ENCODE measurements around the gene IMMP2L.

IMMP2L gene

DNA sequence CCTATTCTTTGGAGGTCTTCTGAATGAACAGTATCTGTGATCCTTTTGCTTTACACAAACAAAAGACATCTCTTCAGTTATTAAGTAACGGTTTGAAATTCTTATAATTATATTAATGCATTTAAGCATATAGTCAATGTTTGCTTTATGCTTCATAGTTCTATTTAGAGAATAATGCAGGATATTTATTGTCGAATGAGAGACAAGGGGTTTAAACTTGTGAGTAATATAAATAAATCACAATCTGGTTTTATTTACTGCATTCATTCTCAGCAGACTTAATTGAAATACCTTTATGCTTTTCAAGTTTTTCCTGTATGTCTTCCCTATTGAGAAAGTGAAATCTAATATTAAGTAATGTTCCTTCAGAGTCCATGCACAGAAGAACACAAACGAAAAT lies 620.9 kb downstream of the IMMP2L start:
- no peak for TF ChIP-seq CTCF (IDR thresholded peaks at IDR 0.05)

DNA sequence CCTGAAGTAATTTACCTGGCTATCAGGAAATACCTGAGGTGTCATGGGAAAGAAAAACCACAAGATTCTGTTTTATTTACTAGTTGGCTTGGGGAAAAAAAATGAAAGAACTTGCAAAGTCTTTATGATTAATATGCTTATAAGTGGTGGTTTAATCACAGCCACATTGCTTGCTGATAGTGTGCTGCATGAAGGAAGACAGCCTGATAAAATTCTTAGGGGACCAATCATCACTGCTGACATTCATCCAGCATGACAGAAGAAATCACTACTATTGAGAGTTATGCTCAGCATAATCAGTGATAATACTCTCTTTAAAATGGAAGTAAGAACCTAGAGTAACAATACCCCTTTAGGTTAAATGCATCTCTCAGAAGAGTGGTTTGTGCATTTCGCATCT lies 621.5 kb downstream of the IMMP2L start:
- TF ChIP-seq CTCF (IDR thresholded peaks at IDR 0.05): no peak

DNA sequence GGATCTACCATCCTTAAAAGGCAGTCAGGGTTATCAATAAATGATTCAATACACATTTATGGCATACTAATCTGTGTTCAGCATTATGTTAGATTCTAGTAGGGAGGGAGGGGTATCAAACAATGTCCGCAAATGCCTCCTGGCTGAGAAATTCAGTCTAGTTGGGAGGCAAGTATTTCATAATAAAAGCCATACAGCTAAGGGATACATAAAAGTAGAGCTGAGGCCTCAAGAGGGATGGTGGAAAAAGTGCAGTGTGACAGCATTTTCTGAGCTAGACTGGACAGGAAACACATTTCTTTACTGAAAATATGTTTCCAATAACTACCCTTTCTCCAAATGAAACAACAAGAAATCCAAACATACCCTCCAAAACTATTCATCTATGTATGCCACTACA lies 624.1 kb downstream of the IMMP2L start:
- TF ChIP-seq CTCF (IDR thresholded peaks at IDR 0.05): no peak

GRCh38 chr7:110929480-110930249 lies 632.6 kb downstream of the IMMP2L start:
- no peak for TF ChIP-seq CTCF (IDR thresholded peaks at IDR 0.05)

- TF ChIP-seq CTCF (IDR thresholded peaks at IDR 0.05): no peak
Measured at GRCh38 chr7:110922906-110923305, 639.4 kb downstream of the IMMP2L start.

DNA sequence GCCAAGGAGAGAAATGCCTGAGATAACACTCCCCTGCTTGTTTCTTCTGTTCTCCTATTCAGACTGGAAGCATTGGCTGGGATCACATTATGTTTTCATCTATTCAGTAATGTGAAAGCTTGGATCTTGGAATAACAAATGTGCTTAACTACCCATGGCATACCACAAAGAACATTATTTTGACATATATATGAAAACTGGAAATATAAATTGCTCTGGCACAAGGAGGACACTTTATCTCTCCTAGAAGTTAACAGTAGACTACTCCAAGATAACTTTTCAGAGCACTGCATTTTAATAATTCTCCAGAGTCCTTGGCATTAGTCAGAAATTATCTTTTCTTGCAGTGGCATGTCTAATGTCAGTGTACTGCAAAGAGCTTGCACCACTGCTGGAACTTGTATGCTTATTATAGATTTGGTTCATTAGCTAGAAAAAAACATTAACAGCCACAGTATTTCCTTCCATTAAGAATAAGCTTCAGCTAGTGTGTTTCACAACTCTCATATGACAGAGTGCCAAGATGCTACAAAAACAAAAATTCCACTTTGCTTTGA lies 640.6 kb downstream of the IMMP2L start:
- TF ChIP-seq CTCF (IDR thresholded peaks at IDR 0.05): no peak

GRCh38 chr7:110918949-110919548 lies 643.2 kb downstream of the IMMP2L start:
- no peak for TF ChIP-seq CTCF (IDR thresholded peaks at IDR 0.05)
